Left colon (tissue), 2 donors: ENCODE results near the gene MIOX. TPM values are rescaled to one million over a fixed set of nuclear protein-coding genes. Genes with fewer than 3 reads are reported as not detected.
"Not testable (repeated sequence)": the region's sequence is repeated elsewhere in the genome, so short reads cannot be mapped to it uniquely, and the experiment has no call there.

Experiments used
- ATAC-seq: fragments of 200-7000 bp; cut with Tn5 transposase; one replicate; pipeline ENCODE4 v1.9.1; 2020; ENCODE audit warnings: mild to moderate bottlenecking, moderate library complexity
- DNase-seq, 2 donors: peaks; one replicate each; pipeline ENCODE4 v3.0.0-alpha.2; 2020
- intact Hi-C, 2 donors: fragments of 100-400 bp; cut with DNase I in 1 of 2; cut with micrococcal nuclease in 1 of 2; formaldehyde crosslinking; loops; one replicate each; pipeline versions ENCODE4 v1.11.2 to v1.14.0; 2022; cut with DNase I, micrococcal nuclease
- total RNA-seq, 2 donors: library from RNA; stranded (reverse); fragmentation: NEBNext Ultra II Directional; extraction: Animal tissue kit (Norgen Biotek cat#: 25700); gene quantifications; one replicate each; pipeline ENCODE4 v1.2.1, GENCODE V29; 2021
- donor health status: DM: no; HTN: no; CAD: no.
- donor health status: DM: yes; HTN: yes; CAD: no.

Gene MIOX
- total RNA-seq, 2 donors from 2014 or later, result not detected

DNA sequence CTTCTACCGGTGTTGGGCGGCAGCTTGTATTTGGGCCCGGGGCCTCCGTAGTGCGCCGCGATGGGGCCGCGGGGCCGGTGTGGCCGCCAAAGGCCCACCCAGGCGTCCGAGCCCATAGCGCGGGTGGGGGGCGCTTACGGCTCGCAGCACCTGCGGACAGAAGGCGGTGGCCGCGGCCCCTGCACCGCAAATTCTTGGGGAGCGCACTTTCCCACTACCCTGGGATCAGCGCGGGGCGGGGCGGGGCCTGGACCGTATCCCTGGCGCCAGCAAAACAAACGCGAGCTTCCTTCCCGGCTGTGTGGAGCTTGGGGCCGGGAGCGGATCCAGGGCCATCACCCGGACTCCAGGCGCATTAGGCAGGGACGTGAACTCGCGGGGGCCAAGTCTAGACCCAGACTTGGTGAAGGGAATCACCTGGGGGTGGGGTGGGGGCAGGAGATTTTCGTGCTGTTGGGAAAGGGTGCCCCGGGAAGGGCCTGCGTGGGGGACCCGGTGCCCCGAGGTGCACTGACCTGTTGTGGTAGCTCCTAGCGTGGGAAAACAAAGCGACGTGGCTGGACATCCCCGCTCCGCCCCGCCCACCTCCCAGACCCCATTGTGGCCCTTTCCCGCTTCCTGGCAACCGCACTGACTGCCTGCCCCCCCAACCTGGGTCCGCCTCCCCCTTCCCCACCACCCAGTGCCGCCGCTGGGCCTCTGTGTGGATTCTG, 45.5 kb downstream of the MIOX start:
- intact Hi-C loops, result no loop called here

DNA sequence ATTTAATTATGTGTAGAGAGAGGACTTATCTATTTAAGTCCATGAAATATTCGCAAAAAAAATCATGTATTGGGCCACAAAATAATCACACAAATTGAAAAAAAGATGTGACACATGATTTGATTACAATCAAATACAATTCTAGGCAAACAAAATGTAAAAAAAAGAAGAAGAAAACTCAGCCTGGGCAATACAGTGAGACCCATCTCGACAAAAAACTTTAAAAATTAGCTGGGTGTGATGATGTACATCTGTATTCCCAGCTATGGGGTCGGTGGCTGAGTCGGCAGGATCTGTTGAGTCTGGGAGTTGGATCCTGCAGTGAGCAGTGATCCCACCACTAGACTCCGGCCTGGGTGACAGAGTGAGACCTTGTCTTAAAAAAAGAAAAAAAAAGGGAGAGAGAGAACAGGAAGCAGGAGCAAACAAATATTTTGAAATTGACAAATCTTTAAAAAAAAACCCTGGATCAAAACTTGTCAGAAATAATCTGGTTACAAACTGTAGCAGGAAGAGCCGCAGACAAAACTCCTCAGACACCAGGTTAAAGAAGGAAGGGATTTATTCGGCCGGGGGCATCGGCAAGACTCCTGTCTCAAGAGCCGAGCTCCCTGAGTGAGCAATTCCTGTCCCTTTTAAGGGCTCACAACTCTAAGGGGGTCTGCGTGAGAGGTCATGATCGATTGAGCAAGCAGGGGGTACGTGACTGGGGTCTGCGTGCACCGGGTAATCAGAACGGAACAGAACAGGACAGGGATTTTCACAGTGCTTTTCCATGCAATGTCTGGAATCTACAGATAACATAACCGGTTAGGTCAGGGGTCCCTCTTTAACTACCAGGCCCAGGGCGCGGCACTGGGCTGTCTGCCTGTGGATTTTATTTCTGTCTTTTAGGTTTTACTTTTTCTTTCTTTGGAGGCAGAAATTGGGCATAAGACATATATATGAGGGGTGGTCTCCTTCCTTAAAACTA, 46.5 kb downstream of the MIOX start:
- intact Hi-C loops, result no loop called here
- no peak for ATAC-seq
- no peak for DNase-seq

More for the DNA sequence above, 45.5 kb downstream of the MIOX start:
- ATAC-seq (peak; percentile 42), DNase-seq (peak; percentile 79 to 86)

DNA sequence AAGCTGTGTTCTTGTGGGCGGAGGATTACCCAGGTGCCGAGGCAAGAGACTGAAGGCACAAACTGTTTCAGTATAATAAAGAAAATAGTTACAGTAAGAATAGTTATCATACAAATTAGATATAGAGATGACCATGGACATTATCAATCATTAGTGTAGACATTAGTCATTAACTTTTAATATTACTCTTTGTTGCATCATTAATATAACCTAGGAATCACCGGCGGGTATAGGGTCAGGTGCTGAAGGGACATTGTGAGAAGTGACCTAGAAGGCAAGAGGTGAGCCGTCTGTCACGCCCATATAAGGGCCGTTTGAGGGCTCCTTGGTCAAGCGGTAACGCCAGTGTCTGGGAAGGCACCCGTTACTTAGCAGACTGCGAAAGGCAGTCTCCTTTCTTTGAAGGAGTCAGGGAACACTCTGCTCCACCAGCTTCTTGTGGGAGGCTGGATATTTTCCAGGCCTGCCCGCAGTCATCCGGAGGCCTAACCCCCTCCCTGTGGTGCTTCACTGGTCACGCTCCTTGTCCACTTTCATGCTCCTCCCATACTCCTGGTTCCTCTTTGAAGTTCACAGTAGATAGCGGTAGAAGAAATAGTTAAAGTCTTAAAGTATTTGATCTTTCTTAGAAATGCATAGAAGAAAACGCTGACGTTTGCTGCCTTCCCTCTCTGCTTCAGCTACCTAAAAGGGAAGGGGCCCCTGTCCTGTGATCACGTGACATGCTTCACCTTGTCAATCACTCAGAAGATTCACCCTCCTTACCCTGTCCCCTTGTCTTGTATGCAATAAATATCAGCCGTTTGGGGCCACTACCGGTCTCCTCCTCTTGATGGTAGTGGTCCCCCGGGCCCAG, 47.4 kb downstream of the MIOX start:
- DNase-seq, intact Hi-C loops, ATAC-seq: not testable (repeated sequence)

DNA sequence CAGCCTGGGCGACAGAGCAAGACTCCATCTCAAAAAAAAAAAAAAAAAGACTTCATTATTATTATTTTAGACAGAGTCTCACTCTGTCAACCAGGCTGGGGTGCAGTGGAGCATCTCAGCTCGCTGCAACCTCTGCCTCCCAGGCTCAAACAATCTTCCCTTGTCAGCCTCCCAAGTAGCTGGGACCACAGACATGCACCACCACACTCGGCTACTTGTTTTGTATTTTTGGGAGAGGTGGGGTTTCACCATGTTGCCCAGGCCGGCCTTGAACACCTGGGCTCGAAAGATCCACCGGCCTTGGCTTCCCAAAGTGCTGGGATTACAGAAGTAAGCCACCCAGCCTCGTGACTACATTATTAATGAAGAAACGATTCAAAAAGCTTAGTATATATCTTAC, 48.5 kb downstream of the MIOX start:
- ATAC-seq (no peak), DNase-seq (no peak)
- intact Hi-C loops, result no loop called here

DNA sequence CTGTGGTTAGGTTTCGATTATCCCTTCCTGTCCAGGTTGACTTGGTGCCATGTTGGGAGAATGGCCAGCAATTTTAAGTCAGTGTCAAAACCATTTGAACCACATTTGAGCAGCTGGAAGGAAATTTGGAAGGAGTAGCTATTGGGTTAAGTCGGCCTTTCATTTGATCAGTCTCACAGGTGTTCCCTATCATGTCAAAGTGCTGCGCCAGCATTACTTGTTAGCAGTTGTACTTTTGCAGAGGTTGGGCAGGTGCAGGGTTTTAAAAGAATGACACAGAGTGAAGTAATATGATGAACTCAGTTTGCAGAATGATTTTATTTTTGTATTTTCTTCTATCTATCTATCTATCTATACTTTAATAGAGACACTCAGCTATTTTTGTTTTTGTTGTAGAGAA, 49.6 kb downstream of the MIOX start:
- intact Hi-C loops, result no loop called here
- ATAC-seq, result no peak
- no peak for DNase-seq

DNA sequence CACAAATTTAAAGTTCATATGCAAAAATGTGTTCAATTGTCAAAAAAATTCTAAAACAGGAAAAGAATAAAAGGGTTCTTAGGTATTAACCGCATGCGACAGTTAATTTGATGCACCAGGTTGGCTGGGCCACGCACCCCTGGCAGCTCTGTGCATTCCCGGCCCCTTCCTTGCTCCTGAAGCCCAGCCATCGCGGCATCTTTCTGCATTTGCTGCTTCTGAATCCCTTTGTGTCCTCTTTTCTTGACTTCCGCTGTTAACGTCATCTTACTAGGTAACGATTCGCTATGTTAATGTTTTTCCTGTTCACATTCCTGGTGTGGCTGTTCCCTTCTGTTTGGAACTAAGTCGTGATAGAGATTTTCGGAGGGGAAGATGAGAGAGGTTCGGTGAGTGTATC, 51.1 kb downstream of the MIOX start:
- DNase-seq, result no peak

More for the DNA sequence above, 51.1 kb downstream of the MIOX start:
- intact Hi-C loops, result no loop called here
- ATAC-seq, result no peak

Other genes with a start within 250 kb of the MIOX start
- 10 to 100 TPM; 26.3 to 31.6 TPM for gene TUBGCP6, start 241.8 kb upstream of the MIOX start, total RNA-seq
- 10 to 100 TPM; 48.3 to 49.2 TPM for gene HDAC10, start 235.6 kb upstream of the MIOX start, total RNA-seq
- 1 to 10 TPM; 3.0 to 3.1 TPM for gene MAPK12, start 225.2 kb upstream of the MIOX start, total RNA-seq
- gene MAPK11, start 216.5 kb upstream of the MIOX start, total RNA-seq, result 1 to 10 TPM; 1.2 to 1.9 TPM
- gene PLXNB2, start 179.2 kb upstream of the MIOX start, total RNA-seq, result 100 to 1,000 TPM; 290 TPM
- gene DENND6B, start 159.8 kb upstream of the MIOX start, total RNA-seq, result 1 to 10 TPM; 3.7 to 4.7 TPM
- 10 to 100 TPM; 44.6 to 61.0 TPM for gene PPP6R2, start 143.5 kb upstream of the MIOX start, total RNA-seq
- 10 to 100 TPM; 69.2 to 80.1 TPM for gene SBF1, start 11.8 kb upstream of the MIOX start, total RNA-seq
- gene ADM2, start 5.3 kb upstream of the MIOX start, total RNA-seq, result 1 to 10 TPM; 5.4 to 8.9 TPM
- gene LMF2, start 20.8 kb downstream of the MIOX start, total RNA-seq, result 10 to 100 TPM; 58.7 to 59.3 TPM
- gene NCAPH2, start 21.4 kb downstream of the MIOX start, total RNA-seq, result 10 to 100 TPM; 26.6 to 27.1 TPM
- gene SCO2, start 38.7 kb downstream of the MIOX start, total RNA-seq, result 1 to 10 TPM; 5.5 to 5.7 TPM
- 10 to 100 TPM; 32.0 to 33.0 TPM for gene TYMP, start 43.2 kb downstream of the MIOX start, total RNA-seq
- gene KLHDC7B, start 59.0 kb downstream of the MIOX start, total RNA-seq, result under 1 TPM in 1 of 2 donors, not detected in 1; 0.17 TPM
- under 1 TPM in 1 of 2 donors, not detected in 1; 0.67 TPM for gene SYCE3, start 76.1 kb downstream of the MIOX start, total RNA-seq
- gene CPT1B, start 91.6 kb downstream of the MIOX start, total RNA-seq, result 10 to 100 TPM; 22.6 to 26.6 TPM
- 10 to 100 TPM; 66.9 to 72.7 TPM for gene CHKB, start 96.0 kb downstream of the MIOX start, total RNA-seq
- 1 to 10 TPM; 1.2 to 1.5 TPM for gene MAPK8IP2, start 113.9 kb downstream of the MIOX start, total RNA-seq
- gene ARSA, start 141.3 kb downstream of the MIOX start, total RNA-seq, result 10 to 100 TPM; 84.8 to 97.8 TPM
- gene SHANK3, start 186.0 kb downstream of the MIOX start, total RNA-seq, result 1 to 10 TPM; 4.4 to 4.8 TPM